ENCODE measurements around the gene EIF5B.

- TF ChIP-seq POLR2A (IDR thresholded peaks at IDR 0.05) (no peak), CTCF (IDR thresholded peaks at IDR 0.05) (no peak)
Observed at GRCh38 chr2:99346218-99346617, 9.0 kb downstream of the EIF5B start.
